ENCODE measurements around the gene KRTAP22-1. TPM values are rescaled to one million over a fixed set of nuclear protein-coding genes. Genes with fewer than 3 reads are reported as not detected.

Gene KRTAP22-1
- total and polyA plus RNA-seq, 2 of the 8 experiments (the other 6 are each of a cell fraction or from before 2014, with no cell fraction given) = not detected

DNA sequence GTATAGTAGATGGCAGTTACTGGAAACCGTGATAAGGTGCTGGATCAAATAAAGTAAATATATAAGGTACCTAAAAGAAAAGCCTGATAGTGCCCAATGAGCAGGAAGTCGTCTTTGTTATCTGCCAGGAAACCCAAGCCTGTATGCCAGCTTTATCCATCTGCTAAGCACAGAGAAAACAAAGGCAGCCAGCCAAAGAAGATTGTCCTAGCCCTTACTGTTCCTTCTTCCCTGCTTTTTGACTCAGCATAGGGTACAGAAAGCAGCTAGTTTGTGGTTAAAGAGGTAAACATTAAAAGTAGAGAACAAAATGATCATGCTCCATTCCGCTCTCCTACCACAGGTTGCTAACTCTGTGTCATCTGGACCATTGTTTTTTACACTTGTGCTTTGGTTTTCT is 20.8 kb upstream of the KRTAP22-1 start:
- no peaks in the 10 kb centered on the region for H3K36me3 ChIP-seq (ENCODE audit: control insufficient read depth in 2 of 4, insufficient read depth in 4 of 4, low read length in 3 of 4)
- no peak overlapping the region for H2BK20ac ChIP-seq (ENCODE audit: low read length)
- TF ChIP-seq SIRT6 (IDR thresholded peaks at IDR 0.05; ENCODE audit: low read length) (no peak), SP2 (IDR thresholded peaks at IDR 0.05; ENCODE audit: low read length) (no peak), POU5F1 (IDR thresholded peaks at IDR 0.05; ENCODE audit: low read depth, low read length) (no peak), RFX5 (IDR thresholded peaks at IDR 0.05; ENCODE audit: borderline replicate concordance, low read depth, low read length) (no peak)

More for the DNA sequence above, 20.8 kb upstream of the KRTAP22-1 start:
- no peak overlapping the region for H3K4ac ChIP-seq (replicated peaks; ENCODE audit: insufficient read length, low read depth, low read length)
- no peak overlapping the region for H4K91ac ChIP-seq (replicated peaks; ENCODE audit: insufficient read length, low read length)
- no peaks in the 10 kb centered on the region for H3K23me2 ChIP-seq (ENCODE audit: low read depth, low read length)
- H2AFZ ChIP-seq (ENCODE audit: low read length) = no peak overlapping the region
- CTCF ChIA-PET (ENCODE audit: partially characterized antibody) = no interaction called here
- no peak overlapping the region for H2BK120ac ChIP-seq (replicated peaks; ENCODE audit: low read depth, low read length)
- H3K27ac ChIP-seq (ENCODE audit: low read depth, low read length) = no peak overlapping the region
- no peak overlapping the region for H2BK15ac ChIP-seq (ENCODE audit: low read length)
- no peak for FAIRE-seq
- no peak overlapping the region for H3K23ac ChIP-seq (ENCODE audit: insufficient read length)
- no peak overlapping the region for H2AK5ac ChIP-seq (ENCODE audit: low read depth, low read length)
- no peaks in the 10 kb centered on the region for H3K9me3 ChIP-seq (ENCODE audit: insufficient read depth in 2 of 2, low read depth in 1 of 2, low read length in 1 of 2)
- H3K4me2 ChIP-seq (ENCODE audit: insufficient read depth in 1 of 2, low read depth in 2 of 2, low read length in 2 of 2) = no peak overlapping the region
- DNase-seq (ENCODE audit: low read depth in 1 of 2, low spot score in 2 of 2) = no peak
- H4K5ac ChIP-seq (ENCODE audit: insufficient read length, low read depth, low read length) = no peak overlapping the region
- H4K20me1 ChIP-seq (replicated peaks in 1 of 2; ENCODE audit: control insufficient read depth in 1 of 2, insufficient read depth in 2 of 2, low read length in 2 of 2) = no peaks in the 10 kb centered on the region
- no peak overlapping the region for H3K18ac ChIP-seq (ENCODE audit: extremely low read depth, low read length)
- no peaks in the 10 kb centered on the region for H3K79me2 ChIP-seq (ENCODE audit: control insufficient read depth in 1 of 2, insufficient read depth in 2 of 2, low read length in 2 of 2)
- no peaks in the 10 kb centered on the region for H3K27me3 ChIP-seq (replicated peaks in 1 of 4; ENCODE audit: control insufficient read depth in 3 of 4, extremely low read depth in 1 of 4, insufficient read depth in 3 of 4, low read length in 3 of 4)
- H4K8ac ChIP-seq (ENCODE audit: extremely low read depth, insufficient read depth, low read length) = no peak overlapping the region
- no peaks in the 10 kb centered on the region for H3K4me1 ChIP-seq (replicated peaks in 1 of 4; ENCODE audit: control insufficient read depth in 3 of 4, insufficient read depth in 4 of 4, low read length in 3 of 4)
- no peak overlapping the region for H3K9ac ChIP-seq (replicated peaks in 1 of 4; ENCODE audit: extremely low read depth in 1 of 4, low read depth in 3 of 4, low read length in 3 of 4)
- no peak overlapping the region for H3K14ac ChIP-seq (ENCODE audit: insufficient read length)
- no peak overlapping the region for H2BK12ac ChIP-seq (ENCODE audit: low read depth, low read length)
- POLR2A ChIA-PET (ENCODE audit: partially characterized antibody) = no interaction called here
- H3K4me3 ChIP-seq (ENCODE audit: extremely low read depth in 1 of 4, insufficient read depth in 2 of 4, low read depth in 3 of 4, low read length in 4 of 4) = no peak overlapping the region
- H3K56ac ChIP-seq (replicated peaks; ENCODE audit: insufficient read length, low read depth, low read length) = no peak overlapping the region
- no peaks in the 10 kb centered on the region for H3K79me1 ChIP-seq (ENCODE audit: low read depth, low read length)
- 87% methylated on average over 3 of the region's 3 CpGs; no CpG with 5 or more reads in 1 of the 2 experiments for WGBS, 2 experiments (ENCODE audit: extremely low coverage in 1 of 2, insufficient coverage in 1 of 2, insufficient read length in 1 of 2, insufficient replicate concordance in 2 of 2, low coverage in 1 of 2, low lambda C conversion rate in 2 of 2, missing lambda C conversion rate in 1 of 2)
- no peak overlapping the region for H2BK5ac ChIP-seq (ENCODE audit: low read depth, low read length)

Measured in H1 (cell line).